Epithelial cell of proximal tubule (primary cell): Measurements from ENCODE around the gene SAA1. TPM values are rescaled to one million over a fixed set of nuclear protein-coding genes. Genes with fewer than 3 reads are reported as not detected.

Source experiments
- DNase-seq: peaks from one replicate; pipeline ENCODE4 v3.0.0-alpha.2; 2011; ENCODE audit warnings: low read depth
- H3K4me3 ChIP-seq: 2 replicates; pipeline ENCODE4 v1.5.1; 2011; ENCODE audit warnings: low read depth, mild to moderate bottlenecking, low read length
- total RNA-seq: library from RNA; depleted of rRNA; stranded (reverse); fragments of >200 nt; gene quantifications from 2 replicates; pipeline ENCODE4 v1.2.3, GENCODE V29; 2015
- TF ChIP-seq, protein P1 (sequence below): conservative IDR thresholded peaks from 2 replicates; pipeline ENCODE4 v1.5.1; 2012; ENCODE audit warnings: low read depth, mild to moderate bottlenecking, low read length

Gene SAA1
- total RNA-seq, 1 donor from 2014 or later: 69.7 TPM

DNA sequence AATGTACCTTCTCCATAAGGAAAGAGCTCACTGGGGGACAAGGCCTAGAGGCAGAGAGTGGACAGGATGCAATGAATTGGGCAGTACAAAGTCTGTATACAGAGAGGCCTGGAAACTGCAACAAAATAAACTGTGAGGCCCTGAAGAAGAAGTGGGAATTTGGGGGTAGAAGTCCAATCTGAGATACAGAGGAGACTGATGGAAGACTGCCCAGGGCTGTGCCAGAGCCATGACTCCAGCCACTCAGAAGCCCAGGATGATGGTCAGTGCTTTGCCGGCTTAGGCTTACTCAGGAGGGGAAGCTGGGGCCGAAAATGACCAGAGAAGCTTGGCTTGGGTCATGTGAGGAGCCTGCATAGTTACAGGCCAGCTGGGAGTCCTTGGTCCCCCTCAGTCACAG, 35.2 kb upstream of the SAA1 start:
- H3K4me3 ChIP-seq: no peak overlapping the region
- DNase-seq: no peak
- TF ChIP-seq, protein P1, sequence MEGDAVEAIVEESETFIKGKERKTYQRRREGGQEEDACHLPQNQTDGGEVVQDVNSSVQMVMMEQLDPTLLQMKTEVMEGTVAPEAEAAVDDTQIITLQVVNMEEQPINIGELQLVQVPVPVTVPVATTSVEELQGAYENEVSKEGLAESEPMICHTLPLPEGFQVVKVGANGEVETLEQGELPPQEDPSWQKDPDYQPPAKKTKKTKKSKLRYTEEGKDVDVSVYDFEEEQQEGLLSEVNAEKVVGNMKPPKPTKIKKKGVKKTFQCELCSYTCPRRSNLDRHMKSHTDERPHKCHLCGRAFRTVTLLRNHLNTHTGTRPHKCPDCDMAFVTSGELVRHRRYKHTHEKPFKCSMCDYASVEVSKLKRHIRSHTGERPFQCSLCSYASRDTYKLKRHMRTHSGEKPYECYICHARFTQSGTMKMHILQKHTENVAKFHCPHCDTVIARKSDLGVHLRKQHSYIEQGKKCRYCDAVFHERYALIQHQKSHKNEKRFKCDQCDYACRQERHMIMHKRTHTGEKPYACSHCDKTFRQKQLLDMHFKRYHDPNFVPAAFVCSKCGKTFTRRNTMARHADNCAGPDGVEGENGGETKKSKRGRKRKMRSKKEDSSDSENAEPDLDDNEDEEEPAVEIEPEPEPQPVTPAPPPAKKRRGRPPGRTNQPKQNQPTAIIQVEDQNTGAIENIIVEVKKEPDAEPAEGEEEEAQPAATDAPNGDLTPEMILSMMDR: no peak

DNA sequence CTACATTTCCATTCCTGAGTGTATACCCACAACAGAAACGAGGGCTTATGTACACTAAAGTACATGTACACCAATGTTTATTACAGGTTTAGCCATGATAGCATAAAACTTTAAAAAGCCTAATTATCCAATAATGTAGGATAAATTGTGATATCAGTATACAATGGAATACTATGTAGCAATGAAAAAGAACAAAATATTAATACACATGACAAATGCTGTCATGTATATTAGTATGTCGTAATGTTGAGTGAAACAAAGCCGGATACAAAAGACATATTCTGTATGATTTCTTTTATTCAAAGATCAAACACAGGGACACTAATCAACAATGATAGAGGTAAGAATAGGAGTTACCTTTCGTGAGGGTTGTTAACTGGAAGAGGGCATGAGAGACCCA, 32.2 kb upstream of the SAA1 start:
- TF ChIP-seq, protein P1: no peak
- H3K4me3 ChIP-seq: no peak overlapping the region
- no peak for DNase-seq

DNA sequence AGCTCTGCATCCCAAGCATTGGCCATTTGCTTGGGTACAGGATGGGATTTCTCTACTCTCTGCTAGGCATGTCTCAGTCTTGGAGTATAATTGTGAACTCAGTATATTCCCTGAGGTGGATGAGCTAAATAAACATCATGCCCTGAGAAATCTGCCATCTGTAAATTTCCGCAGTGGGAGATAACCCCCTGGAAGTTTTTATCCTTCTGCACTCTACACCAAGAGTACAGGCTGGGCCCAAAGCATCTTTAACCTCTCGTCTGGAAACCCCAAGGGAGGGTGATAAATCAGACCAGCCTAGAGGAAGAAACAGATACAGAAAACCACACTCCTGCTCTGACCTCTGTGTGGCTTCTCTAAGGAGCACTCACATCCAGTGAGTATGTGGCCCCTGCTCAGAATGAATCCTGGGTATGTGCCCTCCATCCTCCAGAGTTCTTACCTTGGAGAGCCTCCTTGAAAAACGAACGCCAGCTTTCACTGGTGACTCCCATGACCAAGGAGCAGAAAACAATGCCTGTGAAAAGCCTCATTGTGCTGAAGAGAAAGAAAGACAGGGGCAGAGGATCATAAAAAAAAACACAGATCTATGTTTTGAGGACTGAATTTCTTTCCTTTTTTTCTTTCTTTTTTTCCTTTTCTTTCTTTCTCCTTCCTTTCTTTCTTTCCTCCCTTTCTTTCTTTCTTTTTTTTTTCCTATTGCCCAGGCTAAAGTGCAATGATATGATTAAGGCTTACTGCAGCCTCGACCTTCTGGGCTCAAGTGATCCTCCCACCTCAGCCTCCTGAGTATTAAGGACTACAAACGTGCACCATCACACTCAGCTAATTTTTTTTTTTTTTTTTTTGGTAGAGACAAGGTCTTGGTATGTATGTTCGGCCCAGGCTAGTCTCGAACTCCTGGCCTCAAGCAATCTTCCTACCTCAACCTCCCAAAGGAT, 30.4 kb upstream of the SAA1 start:
- H3K4me3 ChIP-seq: no peak overlapping the region
- DNase-seq: no peak
- TF ChIP-seq, protein P1: no peak

DNA sequence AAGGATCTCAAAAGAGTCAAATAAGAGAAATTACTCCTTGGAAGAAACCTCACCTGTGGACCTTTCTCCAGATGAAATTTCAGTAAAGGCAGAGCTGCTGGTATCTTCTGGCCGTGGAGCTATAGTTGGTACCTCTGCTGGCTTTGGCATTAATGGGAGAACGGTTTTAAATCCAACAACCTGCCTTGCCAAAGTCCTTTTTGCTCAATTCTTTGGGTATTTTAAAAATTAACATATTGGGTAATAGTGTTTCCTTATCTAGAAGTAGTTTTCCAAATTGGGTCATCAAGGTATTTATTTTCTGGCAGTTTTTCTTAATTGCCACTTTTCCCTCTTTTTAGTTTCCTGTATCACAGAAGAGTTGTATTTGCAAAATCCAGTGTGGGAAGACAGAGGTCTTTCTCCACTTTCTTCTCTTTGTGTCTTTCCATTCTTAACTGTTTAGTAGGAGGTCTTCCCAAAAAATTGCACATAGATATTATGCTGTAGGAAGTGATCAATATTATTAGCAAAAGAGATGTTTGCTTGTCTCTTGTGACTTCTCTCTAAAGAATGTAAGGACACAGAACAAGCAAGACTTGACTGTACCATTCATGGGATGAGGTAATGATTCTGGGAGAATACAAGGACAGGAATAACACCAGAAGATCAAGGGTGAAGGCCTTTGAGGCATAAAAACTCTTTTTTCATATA, 29.3 kb upstream of the SAA1 start, which contains the start of gene SAA4:
Gene SAA4, minus strand, starts transcription at position 139 of the 693 bp plus-strand sequence. CDS start 876 bp downstream, outside the sequence.
- no peak within 1 kb of the TSS for H3K4me3 ChIP-seq
- TF ChIP-seq, protein P1: no peak
- no peak for DNase-seq

DNA sequence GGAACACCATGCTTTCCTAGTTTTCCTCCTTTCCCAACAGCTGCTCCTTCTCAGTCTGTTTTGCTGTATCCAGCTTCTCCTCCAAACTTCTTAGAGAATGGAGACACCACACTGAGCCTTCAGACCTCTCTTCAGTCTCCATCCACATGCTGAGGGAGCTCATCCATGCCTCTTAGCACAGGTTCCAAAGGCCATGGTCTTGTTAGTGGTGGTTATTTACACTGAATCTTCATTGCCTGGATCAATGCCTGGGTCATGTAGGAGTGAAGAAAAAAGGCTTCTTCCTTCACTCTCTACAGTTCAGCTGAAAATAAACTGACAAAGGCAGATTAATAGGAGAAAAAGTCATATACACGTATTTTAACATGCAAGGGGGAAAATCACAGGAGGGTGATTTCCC, 26.4 kb upstream of the SAA1 start:
- no peak overlapping the region for H3K4me3 ChIP-seq
- no peak for DNase-seq
- TF ChIP-seq, protein P1: no peak

DNA sequence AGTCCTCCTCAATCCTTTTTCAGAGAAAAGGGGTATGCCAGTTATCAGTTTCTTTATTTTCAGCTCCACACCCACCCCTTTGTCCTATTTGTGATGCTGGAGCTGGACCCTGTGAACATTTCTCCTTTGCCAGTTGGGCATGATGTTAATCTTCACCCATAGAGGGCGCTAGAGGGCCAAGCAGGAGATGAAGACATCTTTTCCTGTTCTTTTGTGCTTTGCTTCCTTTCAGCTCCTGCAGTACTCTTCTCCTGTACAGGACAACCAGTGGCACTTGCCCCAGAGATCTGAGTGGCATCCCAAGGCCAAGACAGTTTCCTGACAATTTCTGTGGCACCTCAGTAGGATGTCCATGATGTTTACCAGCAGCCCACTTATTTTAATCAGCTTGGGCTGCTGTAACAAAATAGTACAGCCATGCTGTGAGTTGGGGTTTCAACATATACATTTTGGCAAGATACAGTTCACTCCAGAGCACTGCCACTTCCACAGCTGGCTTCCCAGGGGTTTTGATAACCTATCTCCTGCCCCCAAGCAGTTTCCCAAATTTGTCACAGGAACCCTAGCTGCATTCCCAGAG, 22.2 kb upstream of the SAA1 start:
- TF ChIP-seq, protein P1: peak; percentile 84
- no peak overlapping the region for H3K4me3 ChIP-seq
- DNase-seq: no peak
